ENCODE measurements around the gene MEGF6. TPM values are rescaled to one million over a fixed set of nuclear protein-coding genes. Genes with fewer than 3 reads are reported as not detected.
"Not testable (repeated sequence)": the region's sequence is repeated elsewhere in the genome, so short reads cannot be mapped to it uniquely, and the experiment has no call there.

The MEGF6 gene
- total RNA-seq, 2 experiments from 2014 or later, result 5.8 to 5.9 TPM

DNA sequence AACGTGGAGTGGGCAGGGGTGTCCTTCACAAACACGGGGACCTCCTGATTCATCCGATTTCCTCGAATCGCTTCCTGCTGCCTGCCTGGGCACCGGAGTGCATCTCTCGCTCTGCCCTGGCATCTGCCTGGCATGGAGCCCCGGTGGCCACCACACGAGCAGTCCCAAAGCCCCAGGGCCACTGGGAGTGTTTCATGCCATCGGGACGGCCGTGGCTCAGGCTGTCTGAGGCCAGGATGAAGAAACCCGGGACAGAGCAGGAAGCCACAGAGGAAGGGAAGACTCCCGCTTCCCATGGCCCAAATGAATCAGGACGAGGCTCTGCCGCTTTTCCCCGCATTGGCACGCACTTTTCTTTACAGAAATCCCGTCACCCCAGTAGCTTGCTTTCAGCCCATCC, 32.4 kb downstream of the MEGF6 start:
- CTCF ChIA-PET, result no interaction called here
- Mint-ChIP-seq H3K27ac (no peak overlapping the region), H3K36me3 (ENCODE audit: low read depth) (no peaks in the 10 kb centered on the region), H3K4me3 (no peak overlapping the region), H3K4me1 (ENCODE audit: low read depth) (no peaks in the 10 kb centered on the region), H3K27me3 (ENCODE audit: low read depth) (no peaks in the 10 kb centered on the region), H3K9me3 (peaks cover 3% of the 10 kb centered on the region)
- no peak for DNase-seq
- intact Hi-C loops (cut with micrococcal nuclease), result no loop called here

DNA sequence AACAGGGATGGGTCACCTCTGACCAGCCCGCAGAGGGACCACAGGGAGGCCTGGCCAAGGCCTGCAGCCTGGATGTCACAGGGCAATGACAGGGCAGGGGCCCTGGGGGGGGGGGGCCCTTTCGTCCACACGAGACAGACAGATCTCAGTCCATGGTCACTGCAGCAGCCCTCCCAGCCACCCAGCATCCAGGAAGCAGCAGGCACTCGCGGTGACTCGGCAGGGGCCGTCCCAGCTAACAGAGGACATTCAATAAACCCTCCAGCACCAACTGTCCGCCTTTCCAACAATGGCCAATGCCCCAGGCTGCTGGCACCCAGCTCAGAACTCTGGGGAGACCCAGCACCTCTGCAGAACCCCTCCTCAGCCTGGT, 32.9 kb downstream of the MEGF6 start:
- H3K9me3 Mint-ChIP-seq, result peaks cover 3% of the 10 kb centered on the region
- H3K27me3 Mint-ChIP-seq (ENCODE audit: low read depth), result no peaks in the 10 kb centered on the region
- CTCF ChIA-PET, result no interaction called here
- H3K27ac Mint-ChIP-seq, result no peak overlapping the region
- no peaks in the 10 kb centered on the region for H3K36me3 Mint-ChIP-seq (ENCODE audit: low read depth)
- no peak overlapping the region for H3K4me3 Mint-ChIP-seq
- H3K4me1 Mint-ChIP-seq (ENCODE audit: low read depth), result no peaks in the 10 kb centered on the region
- intact Hi-C loops (cut with micrococcal nuclease), result no loop called here
- DNase-seq, result no peak

DNA sequence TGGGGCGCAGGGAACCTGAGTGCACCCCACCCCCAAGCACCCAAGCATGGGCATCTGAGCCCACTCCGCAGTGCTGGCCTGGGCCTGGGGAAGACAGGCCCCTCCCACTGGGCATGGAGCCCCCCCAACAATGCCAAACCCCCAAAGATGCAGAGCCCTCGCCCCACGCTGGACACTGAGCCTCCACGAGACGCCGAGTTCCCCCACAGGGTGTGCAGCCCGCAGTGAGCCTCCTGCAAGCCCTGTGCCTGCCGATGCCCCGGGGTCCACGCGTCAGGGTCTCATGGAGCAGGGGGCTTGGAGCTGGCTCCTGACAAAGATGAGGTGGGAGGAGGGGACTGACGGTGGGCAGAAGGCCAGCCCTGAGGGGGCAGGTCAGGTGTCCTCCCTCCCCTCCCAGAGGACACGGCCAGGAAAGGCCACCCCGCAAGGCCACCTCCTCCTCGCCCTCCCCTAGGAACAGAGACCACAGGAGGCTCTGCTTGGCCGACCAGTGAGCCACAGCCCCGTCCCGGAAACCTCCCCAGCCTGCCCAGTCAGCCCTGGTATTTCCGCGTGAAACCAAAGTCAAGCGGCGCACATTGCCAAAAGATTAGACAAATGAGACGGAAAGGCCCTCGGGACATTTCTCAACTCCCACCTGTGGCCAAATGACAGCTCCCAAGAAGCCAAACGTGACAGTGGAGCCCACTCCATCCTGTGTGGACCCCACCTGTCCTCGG, 33.4 kb downstream of the MEGF6 start:
- no peaks in the 10 kb centered on the region for H3K27me3 Mint-ChIP-seq (ENCODE audit: low read depth)
- intact Hi-C loops (cut with micrococcal nuclease), result no loop called here
- no peaks in the 10 kb centered on the region for H3K4me1 Mint-ChIP-seq (ENCODE audit: low read depth)
- peaks cover 3% of the 10 kb centered on the region for H3K9me3 Mint-ChIP-seq
- no peak overlapping the region for H3K27ac Mint-ChIP-seq
- H3K4me3 Mint-ChIP-seq, result no peak overlapping the region
- no peak for DNase-seq
- CTCF ChIA-PET, result no interaction called here
- H3K36me3 Mint-ChIP-seq (ENCODE audit: low read depth), result no peaks in the 10 kb centered on the region

DNA sequence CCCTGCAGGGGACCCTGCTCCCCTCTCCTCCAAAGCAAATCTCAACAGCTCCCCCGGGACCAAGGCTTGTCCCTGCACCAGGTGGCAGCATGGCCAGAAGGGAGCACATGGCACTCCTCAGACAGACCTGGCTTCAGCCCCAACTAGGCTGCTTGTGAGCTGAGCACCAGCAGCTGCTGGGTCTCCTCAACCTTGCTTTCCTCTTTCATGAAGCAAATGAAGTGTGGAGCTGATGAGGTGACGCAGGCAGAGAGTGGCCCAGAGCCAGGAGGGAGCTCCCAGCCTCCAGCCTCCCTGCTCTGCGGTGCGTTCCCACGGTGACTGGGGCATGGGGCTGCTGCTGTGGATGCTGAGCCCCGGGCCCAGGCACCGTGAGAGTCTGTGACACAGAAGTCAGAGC, 34.0 kb downstream of the MEGF6 start:
- H3K9me3 Mint-ChIP-seq, result peaks cover 3% of the 10 kb centered on the region
- no peak overlapping the region for H3K27ac Mint-ChIP-seq
- CTCF ChIA-PET, result no interaction called here
- no peak overlapping the region for H3K4me3 Mint-ChIP-seq
- H3K4me1 Mint-ChIP-seq (ENCODE audit: low read depth), result no peaks in the 10 kb centered on the region
- DNase-seq, result no peak
- no peaks in the 10 kb centered on the region for H3K27me3 Mint-ChIP-seq (ENCODE audit: low read depth)
- intact Hi-C loops (cut with micrococcal nuclease), result no loop called here
- no peaks in the 10 kb centered on the region for H3K36me3 Mint-ChIP-seq (ENCODE audit: low read depth)

DNA sequence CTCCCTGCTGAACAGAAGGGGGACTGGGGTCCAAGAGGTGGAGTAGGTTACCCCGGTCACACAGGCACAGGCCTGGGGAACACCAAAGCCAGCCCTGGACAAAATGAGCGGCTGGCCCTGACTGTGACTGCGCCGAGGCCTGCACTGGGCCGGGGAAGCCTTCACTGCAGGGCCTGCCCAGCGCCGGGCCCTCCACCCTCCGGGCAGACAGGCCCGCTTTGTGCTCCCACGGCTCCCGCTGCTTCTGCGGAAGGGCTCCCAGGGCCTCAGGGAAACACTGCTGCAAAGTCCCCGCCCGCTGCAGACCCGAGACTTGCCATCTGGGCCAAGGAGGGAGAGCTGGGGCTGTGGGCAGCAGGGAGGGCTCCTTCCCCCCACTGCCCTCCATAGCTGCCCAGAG, 35.3 kb downstream of the MEGF6 start:
- Mint-ChIP-seq H3K4me3 (no peak overlapping the region), H3K27ac (no peak overlapping the region), H3K36me3 (ENCODE audit: low read depth) (no peaks in the 10 kb centered on the region), H3K9me3 (peaks cover 3% of the 10 kb centered on the region), H3K27me3 (ENCODE audit: low read depth) (no peaks in the 10 kb centered on the region), H3K4me1 (ENCODE audit: low read depth) (no peaks in the 10 kb centered on the region)
- no peak for DNase-seq
- CTCF ChIA-PET, result no interaction called here
- intact Hi-C loops (cut with micrococcal nuclease), result no loop called here

DNA sequence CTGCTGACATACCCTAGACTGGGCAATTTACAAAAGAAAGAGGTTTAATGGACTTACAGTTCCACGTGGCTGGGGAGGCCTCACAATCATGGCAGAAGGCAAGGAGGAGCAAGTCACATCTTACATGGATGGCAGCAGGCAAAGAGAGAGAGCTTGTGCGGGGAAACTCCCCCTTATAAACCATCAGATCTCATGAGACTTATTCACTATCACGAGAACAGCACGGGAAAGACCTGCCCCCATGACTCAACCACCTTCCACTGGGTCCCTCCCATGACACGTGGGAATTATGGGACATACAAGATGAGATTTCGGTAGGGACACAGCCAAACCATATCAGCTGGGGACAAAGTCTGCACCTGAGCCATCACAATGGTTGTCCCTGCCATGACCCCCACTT, 35.8 kb downstream of the MEGF6 start:
- CTCF ChIA-PET, result not testable (repeated sequence)

DNA sequence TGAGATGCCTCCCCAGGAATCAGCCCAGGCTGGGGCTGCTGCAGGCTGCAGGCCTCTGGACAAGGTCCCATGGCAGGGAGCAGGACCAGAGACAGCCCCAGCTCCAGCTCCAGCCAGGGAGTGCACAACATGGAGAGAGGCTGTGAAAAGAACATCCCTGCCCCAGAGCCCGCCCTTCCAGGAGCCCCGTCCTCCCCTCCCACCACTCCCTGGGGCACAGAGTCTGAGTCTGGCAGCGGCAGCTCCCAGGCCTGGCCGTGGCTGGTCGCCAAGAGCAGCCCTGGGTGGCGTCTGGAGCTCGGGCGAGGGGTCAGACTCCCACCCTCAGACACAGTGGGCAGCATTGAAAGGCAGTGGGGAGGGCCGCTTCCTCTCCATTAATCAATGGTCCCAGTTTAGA, 37.8 kb downstream of the MEGF6 start:
- Mint-ChIP-seq H3K27ac (no peak overlapping the region), H3K36me3 (ENCODE audit: low read depth) (no peaks in the 10 kb centered on the region)
- CTCF ChIA-PET, result no interaction called here

More for the DNA sequence above, 35.8 kb downstream of the MEGF6 start:
- intact Hi-C loops (cut with micrococcal nuclease); H3K36me3 Mint-ChIP-seq (ENCODE audit: low read depth); H3K27ac Mint-ChIP-seq; DNase-seq; H3K27me3 Mint-ChIP-seq (ENCODE audit: low read depth); H3K4me3 Mint-ChIP-seq; H3K4me1 Mint-ChIP-seq (ENCODE audit: low read depth); H3K9me3 Mint-ChIP-seq: not testable (repeated sequence)

DNA sequence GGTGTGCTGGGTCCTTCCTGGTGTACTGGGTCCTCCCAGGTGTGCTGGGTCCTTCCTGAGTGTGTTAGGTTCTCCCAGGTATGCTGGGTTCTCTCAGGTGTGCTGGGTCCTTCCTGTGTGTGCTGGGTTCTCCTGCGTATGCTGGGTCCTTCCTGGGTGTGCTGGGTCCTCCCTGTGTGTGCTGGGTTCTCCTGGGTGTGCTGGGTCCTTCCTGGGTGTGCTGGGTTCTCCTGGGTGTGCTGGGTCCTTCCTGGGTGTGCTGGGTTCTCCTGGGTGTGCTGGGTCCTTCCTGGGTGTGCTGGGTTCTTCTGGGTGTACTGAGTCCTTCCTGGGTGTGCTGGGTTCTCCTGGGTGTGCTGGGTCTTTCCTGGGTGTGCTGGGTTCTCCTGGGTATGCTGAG, 38.7 kb downstream of the MEGF6 start:
- intact Hi-C loops (cut with micrococcal nuclease); H3K9me3 Mint-ChIP-seq; H3K4me1 Mint-ChIP-seq (ENCODE audit: low read depth); DNase-seq; H3K27me3 Mint-ChIP-seq (ENCODE audit: low read depth); CTCF ChIA-PET; H3K27ac Mint-ChIP-seq; H3K36me3 Mint-ChIP-seq (ENCODE audit: low read depth); H3K4me3 Mint-ChIP-seq: not testable (repeated sequence)

More for the DNA sequence above, 37.8 kb downstream of the MEGF6 start:
- H3K4me1 Mint-ChIP-seq (ENCODE audit: low read depth), result no peaks in the 10 kb centered on the region
- H3K4me3 Mint-ChIP-seq, result no peak overlapping the region
- H3K27me3 Mint-ChIP-seq (ENCODE audit: low read depth), result no peaks in the 10 kb centered on the region
- intact Hi-C loops (cut with micrococcal nuclease), result no loop called here
- peaks cover 3% of the 10 kb centered on the region for H3K9me3 Mint-ChIP-seq
- DNase-seq, result no peak

DNA sequence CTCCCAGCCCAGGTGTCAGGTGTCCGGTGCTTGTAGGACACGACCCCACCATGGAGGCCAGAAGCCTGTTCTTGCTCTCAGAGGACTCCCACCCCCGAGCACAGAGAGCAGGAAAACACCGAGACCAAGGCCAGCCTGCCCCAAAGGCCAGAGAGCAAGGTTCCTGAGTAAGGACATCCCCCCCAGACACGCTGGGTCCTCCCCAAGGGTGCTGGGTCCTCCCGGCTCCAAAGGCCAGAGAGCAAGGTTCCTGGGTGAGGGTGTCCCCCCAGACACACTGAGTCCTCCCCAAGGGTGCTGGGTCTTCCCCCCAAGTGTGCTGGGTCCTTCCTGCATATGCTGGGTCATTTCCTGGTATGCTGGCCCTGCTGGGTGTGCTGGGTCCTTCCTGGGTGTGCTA, 40.0 kb downstream of the MEGF6 start:
- DNase-seq, result no peak
- intact Hi-C loops (cut with micrococcal nuclease), result no loop called here
- H3K27me3 Mint-ChIP-seq (ENCODE audit: low read depth), result no peaks in the 10 kb centered on the region
- peaks cover 3% of the 10 kb centered on the region for H3K9me3 Mint-ChIP-seq
- no peaks in the 10 kb centered on the region for H3K36me3 Mint-ChIP-seq (ENCODE audit: low read depth)
- no peaks in the 10 kb centered on the region for H3K4me1 Mint-ChIP-seq (ENCODE audit: low read depth)
- CTCF ChIA-PET, result no interaction called here
- no peak overlapping the region for H3K4me3 Mint-ChIP-seq
- no peak overlapping the region for H3K27ac Mint-ChIP-seq

DNA sequence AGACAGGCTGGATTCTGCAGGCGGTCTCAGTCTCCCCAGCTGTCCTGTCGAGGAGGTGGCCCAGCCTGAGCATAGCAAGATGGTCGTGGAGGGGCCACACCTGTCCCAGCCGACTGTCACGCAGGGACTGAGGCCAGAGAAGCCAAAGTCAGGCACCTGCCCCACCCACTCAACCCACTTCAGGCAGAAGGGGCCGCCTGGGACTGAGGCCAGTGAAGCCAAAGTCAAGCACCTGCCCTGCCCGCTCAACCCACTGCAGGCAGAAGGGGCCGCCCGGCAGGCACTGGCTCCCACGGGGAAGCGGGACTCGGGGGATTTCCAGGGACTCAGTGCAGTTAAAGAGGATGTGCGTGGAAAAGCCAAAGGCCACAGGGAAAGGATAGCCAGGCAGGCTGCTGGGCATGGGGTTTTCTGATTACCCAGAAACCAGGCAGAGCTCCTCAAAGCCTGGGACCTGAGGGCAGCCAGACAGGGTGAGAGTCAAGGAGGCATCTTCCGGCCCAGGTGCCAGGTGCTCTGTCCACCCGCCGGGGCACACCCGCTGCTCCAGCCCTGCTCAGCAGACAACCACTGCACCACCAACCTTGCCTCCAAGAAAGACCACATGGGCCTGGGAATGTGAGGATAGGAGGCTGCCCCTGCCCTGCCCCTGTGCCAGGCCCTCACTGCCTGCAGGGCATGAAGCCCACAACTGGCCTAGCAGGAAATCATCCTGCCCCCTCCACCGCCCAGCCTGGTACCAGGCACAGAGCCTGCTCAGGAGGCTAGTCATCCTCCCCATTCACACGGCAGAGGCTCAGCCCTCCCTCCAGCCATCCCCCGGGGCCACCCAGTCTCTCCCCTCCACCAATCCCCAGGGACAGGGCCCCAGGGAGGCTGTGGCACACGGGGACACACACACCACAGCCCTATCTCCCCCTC, 41.0 kb downstream of the MEGF6 start:
- intact Hi-C loops (cut with micrococcal nuclease), result no loop called here
- H3K9me3 Mint-ChIP-seq, result peaks cover under 1% of the 10 kb centered on the region
- DNase-seq, result no peak

DNA sequence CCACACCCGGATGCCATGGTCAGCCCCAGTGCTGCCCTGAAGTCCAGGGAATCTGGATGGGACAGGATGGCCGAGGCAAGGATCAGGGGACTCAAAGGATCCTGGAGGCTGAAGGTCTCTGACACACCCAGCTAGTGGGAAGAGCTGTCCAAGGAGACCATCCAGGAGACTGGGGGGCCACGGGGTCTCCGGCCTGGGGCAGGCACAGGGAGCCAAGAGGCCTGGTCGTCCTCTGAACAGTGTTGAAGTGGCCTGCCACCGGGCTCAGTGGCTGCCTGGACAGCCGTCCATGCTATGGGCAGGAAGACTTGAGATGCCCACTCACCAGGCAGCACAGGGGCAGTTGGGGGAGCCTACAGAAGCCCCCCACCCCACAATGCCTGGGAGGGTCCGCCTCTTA, 41.9 kb downstream of the MEGF6 start:
- Mint-ChIP-seq H3K4me1 (ENCODE audit: low read depth) (no peaks in the 10 kb centered on the region), H3K36me3 (ENCODE audit: low read depth) (no peaks in the 10 kb centered on the region), H3K27ac (no peak overlapping the region), H3K4me3 (no peak overlapping the region), H3K9me3 (no peaks in the 10 kb centered on the region), H3K27me3 (ENCODE audit: low read depth) (no peaks in the 10 kb centered on the region)
- intact Hi-C loops (cut with micrococcal nuclease), result no loop called here
- CTCF ChIA-PET, result no interaction called here
- DNase-seq, result no peak

More for the DNA sequence above, 41.0 kb downstream of the MEGF6 start:
- Mint-ChIP-seq H3K27ac (no peak overlapping the region), H3K4me1 (ENCODE audit: low read depth) (no peaks in the 10 kb centered on the region), H3K36me3 (ENCODE audit: low read depth) (no peaks in the 10 kb centered on the region), H3K27me3 (ENCODE audit: low read depth) (no peaks in the 10 kb centered on the region), H3K4me3 (no peak overlapping the region)
- CTCF ChIA-PET, result no interaction called here

DNA sequence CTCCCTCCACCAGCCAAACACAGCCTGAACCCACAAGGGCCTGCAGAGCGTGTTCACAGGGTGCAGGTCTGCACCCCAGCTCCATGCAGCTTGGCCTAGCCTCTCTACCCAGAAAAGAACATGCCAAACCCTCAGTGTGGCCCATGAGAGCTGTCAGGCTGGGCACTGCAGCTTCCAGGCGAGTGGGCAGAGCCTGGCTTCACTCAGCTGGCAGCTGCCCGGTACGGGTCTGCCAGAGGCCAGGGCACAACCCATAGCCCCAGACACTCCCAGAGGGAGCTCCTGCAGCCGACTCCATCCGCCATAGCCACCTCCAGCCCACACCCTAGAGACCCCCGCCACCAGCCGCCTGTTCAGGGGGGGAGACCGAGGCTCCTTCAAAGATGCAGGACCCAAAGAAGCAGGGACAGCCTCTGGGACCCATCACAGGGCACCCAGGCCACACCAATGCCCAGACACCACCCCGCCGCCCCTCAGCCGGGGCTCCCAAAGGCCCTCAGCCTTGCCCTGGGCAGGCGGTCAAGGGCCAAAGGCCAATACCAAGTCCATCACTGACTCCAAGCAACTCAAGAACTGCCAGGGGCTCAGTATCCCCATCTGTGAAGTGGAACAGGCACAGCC, 42.4 kb downstream of the MEGF6 start:
- Mint-ChIP-seq H3K4me3 (no peak overlapping the region), H3K27ac (no peak overlapping the region), H3K27me3 (ENCODE audit: low read depth) (no peaks in the 10 kb centered on the region), H3K36me3 (ENCODE audit: low read depth) (no peaks in the 10 kb centered on the region), H3K4me1 (ENCODE audit: low read depth) (no peaks in the 10 kb centered on the region), H3K9me3 (no peaks in the 10 kb centered on the region)
- CTCF ChIA-PET, result interaction anchor here (0.7 kb wide), 1 partner anchor 53 kb away, joined by 3 read pairs; no protein-coding TSS in a partner anchor
- intact Hi-C loops (cut with micrococcal nuclease), result no loop called here
- no peak for DNase-seq
